ENCODE data around the gene APEH. TPM values are rescaled to one million over a fixed set of nuclear protein-coding genes. Genes with fewer than 3 reads are reported as not detected.

Gene APEH
- total RNA-seq, 3 donors from 2014 or later (not counting 1 experiment from before 2014, with no cell fraction given) = 62.8 to 95.7 (median 77.5) TPM

DNA sequence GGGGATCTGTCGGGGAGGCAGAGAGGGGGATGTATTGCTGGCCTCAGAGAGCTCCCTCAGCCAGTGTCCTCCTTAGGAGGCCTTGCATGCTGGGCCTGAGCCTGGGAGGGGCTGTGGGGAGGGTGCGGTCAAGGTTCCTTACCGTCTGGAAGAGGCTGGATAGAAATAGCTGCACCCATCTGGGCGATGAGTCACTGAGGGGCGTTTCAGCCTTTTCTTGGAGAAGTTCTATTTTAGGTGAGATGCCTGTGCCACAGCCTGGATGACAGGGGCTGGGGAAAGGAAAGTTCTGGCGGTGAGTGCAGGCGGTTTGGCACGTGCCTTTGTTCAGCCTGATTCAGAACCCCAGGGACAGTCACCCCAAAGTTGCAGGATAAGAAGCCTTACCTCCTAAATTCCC, 35.7 kb upstream of the APEH start:
- H3K36me3 ChIP-seq (ENCODE audit: control insufficient read depth, insufficient read depth, low read length) = no peaks in the 10 kb centered on the region
- intact Hi-C loops (cut with micrococcal nuclease) = no loop called here
- Mint-ChIP-seq H3K27ac (no peak overlapping the region), H3K27me3 (ENCODE audit: low read depth in 2 of 2) (peaks cover 0 to 3% of the 10 kb centered on the region in 2 donors), H3K9me3 (no peaks in the 10 kb centered on the region), H3K36me3 (no peaks in the 10 kb centered on the region), H3K4me3 (no peak overlapping the region), H3K4me1 (no peaks in the 10 kb centered on the region)
- DNase-seq (no peak), ATAC-seq (no peak)
- 74% methylated on average over 8 of the region's 8 CpGs for WGBS (ENCODE audit: insufficient coverage)
- no peaks in the 10 kb centered on the region for H3K27me3 ChIP-seq (ENCODE audit: control insufficient read depth, insufficient read depth, low read length)
- H3K4me3 ChIP-seq (ENCODE audit: low read length) = no peak overlapping the region
- H3K9me3 ChIP-seq (ENCODE audit: control insufficient read depth, insufficient read depth, low read length) = no peaks in the 10 kb centered on the region
- no peak overlapping the region for H3K27ac ChIP-seq (ENCODE audit: low read length)
- no peaks in the 10 kb centered on the region for H3K4me1 ChIP-seq (ENCODE audit: control insufficient read depth, insufficient read depth, low read length)
- TF ChIP-seq, protein P1, sequence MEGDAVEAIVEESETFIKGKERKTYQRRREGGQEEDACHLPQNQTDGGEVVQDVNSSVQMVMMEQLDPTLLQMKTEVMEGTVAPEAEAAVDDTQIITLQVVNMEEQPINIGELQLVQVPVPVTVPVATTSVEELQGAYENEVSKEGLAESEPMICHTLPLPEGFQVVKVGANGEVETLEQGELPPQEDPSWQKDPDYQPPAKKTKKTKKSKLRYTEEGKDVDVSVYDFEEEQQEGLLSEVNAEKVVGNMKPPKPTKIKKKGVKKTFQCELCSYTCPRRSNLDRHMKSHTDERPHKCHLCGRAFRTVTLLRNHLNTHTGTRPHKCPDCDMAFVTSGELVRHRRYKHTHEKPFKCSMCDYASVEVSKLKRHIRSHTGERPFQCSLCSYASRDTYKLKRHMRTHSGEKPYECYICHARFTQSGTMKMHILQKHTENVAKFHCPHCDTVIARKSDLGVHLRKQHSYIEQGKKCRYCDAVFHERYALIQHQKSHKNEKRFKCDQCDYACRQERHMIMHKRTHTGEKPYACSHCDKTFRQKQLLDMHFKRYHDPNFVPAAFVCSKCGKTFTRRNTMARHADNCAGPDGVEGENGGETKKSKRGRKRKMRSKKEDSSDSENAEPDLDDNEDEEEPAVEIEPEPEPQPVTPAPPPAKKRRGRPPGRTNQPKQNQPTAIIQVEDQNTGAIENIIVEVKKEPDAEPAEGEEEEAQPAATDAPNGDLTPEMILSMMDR (IDR thresholded peaks at IDR 0.05) = no peak

DNA sequence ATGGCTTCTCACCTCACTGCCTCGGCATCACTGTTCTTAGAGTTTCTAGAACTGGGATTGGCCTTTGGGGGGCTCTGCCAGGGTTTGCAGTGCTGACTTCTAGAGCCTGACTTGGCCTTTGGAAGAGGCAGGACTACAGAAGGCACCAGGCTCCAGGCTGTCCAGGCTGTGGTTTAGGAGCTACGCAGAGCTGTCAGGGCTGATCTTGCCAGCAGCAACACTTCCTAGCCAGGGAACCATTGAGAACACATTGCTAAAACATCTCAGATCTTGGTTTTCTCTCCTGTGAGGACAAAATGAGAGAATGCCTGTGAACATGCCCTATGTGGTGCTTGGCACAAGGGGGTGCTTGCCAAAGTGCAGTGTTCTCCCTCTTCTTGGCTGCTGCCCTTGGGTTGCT, 34.6 kb upstream of the APEH start:
- H3K4me1 ChIP-seq (ENCODE audit: control insufficient read depth, insufficient read depth, low read length) = no peaks in the 10 kb centered on the region
- Mint-ChIP-seq H3K4me1 (no peaks in the 10 kb centered on the region), H3K27ac (no peak overlapping the region), H3K9me3 (no peaks in the 10 kb centered on the region), H3K27me3 (ENCODE audit: low read depth in 2 of 2) (no peaks in the 10 kb centered on the region), H3K4me3 (no peak overlapping the region), H3K36me3 (no peaks in the 10 kb centered on the region)
- no peak overlapping the region for H3K27ac ChIP-seq (ENCODE audit: low read length)
- 93% methylated on average over 2 of the region's 2 CpGs for WGBS (ENCODE audit: insufficient coverage)
- ATAC-seq = no peak
- TF ChIP-seq, protein P1 (IDR thresholded peaks at IDR 0.05) = no peak
- no peak overlapping the region for H3K4me3 ChIP-seq (ENCODE audit: low read length)
- no peak for DNase-seq
- no peaks in the 10 kb centered on the region for H3K27me3 ChIP-seq (ENCODE audit: control insufficient read depth, insufficient read depth, low read length)
- intact Hi-C loops (cut with micrococcal nuclease) = no loop called here
- no peaks in the 10 kb centered on the region for H3K9me3 ChIP-seq (ENCODE audit: control insufficient read depth, insufficient read depth, low read length)
- H3K36me3 ChIP-seq (ENCODE audit: control insufficient read depth, insufficient read depth, low read length) = no peaks in the 10 kb centered on the region

DNA sequence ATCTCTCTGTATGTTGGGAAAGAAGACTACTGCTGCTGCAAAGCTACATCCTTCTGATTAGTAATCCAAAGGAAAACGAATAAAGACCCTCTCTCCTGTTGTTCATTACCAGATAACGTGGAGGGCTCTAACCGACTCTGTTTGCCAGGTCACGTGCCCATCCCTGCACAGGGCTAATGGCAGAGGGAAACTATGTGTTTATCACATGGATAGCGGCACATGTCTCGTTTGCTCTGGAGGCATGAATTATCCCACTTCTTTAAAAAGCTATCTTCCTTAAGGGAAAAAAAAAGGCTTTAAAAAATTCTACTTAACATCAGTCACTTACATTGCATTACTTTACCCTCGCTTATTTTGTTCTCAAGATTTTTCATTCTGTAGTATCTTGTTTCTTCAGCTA, 32.9 kb upstream of the APEH start:
- no peak for ATAC-seq
- TF ChIP-seq, protein P1 (IDR thresholded peaks at IDR 0.05) = no peak
- Mint-ChIP-seq H3K27ac (no peak overlapping the region), H3K27me3 (ENCODE audit: low read depth in 2 of 2) (no peaks in the 10 kb centered on the region), H3K36me3 (no peaks in the 10 kb centered on the region), H3K4me3 (no peak overlapping the region), H3K4me1 (no peaks in the 10 kb centered on the region), H3K9me3 (no peaks in the 10 kb centered on the region)
- Histone ChIP-seq H3K27me3 (ENCODE audit: control insufficient read depth, insufficient read depth, low read length) (no peaks in the 10 kb centered on the region), H3K4me1 (ENCODE audit: control insufficient read depth, insufficient read depth, low read length) (no peaks in the 10 kb centered on the region), H3K27ac (ENCODE audit: low read length) (no peak overlapping the region), H3K36me3 (ENCODE audit: control insufficient read depth, insufficient read depth, low read length) (no peaks in the 10 kb centered on the region), H3K9me3 (ENCODE audit: control insufficient read depth, insufficient read depth, low read length) (no peaks in the 10 kb centered on the region), H3K4me3 (ENCODE audit: low read length) (no peak overlapping the region)
- whole genome bisulfite sequencing (ENCODE audit: insufficient coverage) = 70% methylated on average over 7 of the region's 7 CpGs
- no peak for DNase-seq
- intact Hi-C loops (cut with micrococcal nuclease) = no loop called here

DNA sequence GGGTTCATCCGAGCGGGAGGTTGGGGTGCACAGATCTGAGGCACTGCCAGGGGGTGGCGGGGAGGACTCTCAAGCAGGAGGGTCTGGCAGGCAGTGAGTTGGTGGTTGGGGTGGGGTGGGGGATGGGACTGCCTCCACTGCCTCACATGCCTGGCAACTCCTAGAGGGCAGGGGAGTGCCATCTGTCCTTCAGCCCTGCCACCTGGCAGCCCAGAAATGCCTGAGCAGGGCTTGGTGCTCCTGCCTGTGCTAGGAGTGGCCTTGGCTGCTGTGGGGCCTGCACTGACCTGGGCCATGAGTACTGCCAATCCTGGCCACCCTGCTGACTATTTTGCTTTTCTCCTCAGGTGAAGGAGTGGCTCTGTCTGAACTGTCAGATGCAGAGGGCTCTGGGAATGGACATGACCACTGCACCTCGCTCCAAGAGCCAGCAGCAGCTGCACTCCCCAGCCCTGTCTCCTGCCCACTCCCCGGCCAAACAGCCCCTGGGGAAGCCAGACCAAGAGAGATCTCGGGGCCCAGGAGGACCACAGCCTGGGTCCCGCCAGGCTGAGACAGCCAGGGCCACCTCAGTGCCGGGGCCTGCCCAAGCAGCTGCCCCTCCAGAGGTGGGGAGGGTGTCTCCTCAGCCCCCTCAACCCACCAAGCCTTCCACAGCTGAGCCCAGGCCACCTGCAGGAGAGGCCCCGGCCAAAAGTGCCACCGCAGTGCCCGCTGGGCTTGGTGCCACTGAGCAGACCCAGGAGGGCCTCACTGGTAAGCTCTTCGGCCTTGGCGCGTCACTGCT, 32.0 kb upstream of the APEH start:
- Histone ChIP-seq H3K27ac (ENCODE audit: low read length) (no peak overlapping the region), H3K27me3 (ENCODE audit: control insufficient read depth, insufficient read depth, low read length) (no peaks in the 10 kb centered on the region), H3K4me3 (ENCODE audit: low read length) (no peak overlapping the region), H3K4me1 (ENCODE audit: control insufficient read depth, insufficient read depth, low read length) (no peaks in the 10 kb centered on the region), H3K36me3 (ENCODE audit: control insufficient read depth, insufficient read depth, low read length) (no peaks in the 10 kb centered on the region), H3K9me3 (ENCODE audit: control insufficient read depth, insufficient read depth, low read length) (no peaks in the 10 kb centered on the region)
- Mint-ChIP-seq H3K9me3 (no peaks in the 10 kb centered on the region), H3K4me3 (no peak overlapping the region), H3K27me3 (ENCODE audit: low read depth in 2 of 2) (no peaks in the 10 kb centered on the region), H3K4me1 (no peaks in the 10 kb centered on the region), H3K36me3 (no peaks in the 10 kb centered on the region), H3K27ac (no peak overlapping the region)
- ATAC-seq (no peak), DNase-seq (no peak)
- intact Hi-C loops (cut with micrococcal nuclease) = no loop called here
- TF ChIP-seq, protein P1 (IDR thresholded peaks at IDR 0.05) = no peak
- 89% methylated on average over 14 of the region's 14 CpGs for WGBS (ENCODE audit: insufficient coverage)

Measured in natural killer cell (primary cell).